Measurements from ENCODE around the gene TTC24.

GRCh38 chr1:156540955-156541354, 38.6 kb upstream of the TTC24 start:
- TF ChIP-seq CREB5 (CRISPR knock-in tag; IDR thresholded peaks at IDR 0.05; ENCODE audit: low read depth), result no peak
- TF ChIP-seq ZC3H10 (CRISPR knock-in tag; IDR thresholded peaks at IDR 0.05), result no peak
- TF ChIP-seq POU6F1 (CRISPR knock-in tag; IDR thresholded peaks at IDR 0.05; ENCODE audit: borderline replicate concordance, low read depth), result no peak
- no peak for TF ChIP-seq ESRRG (CRISPR knock-in tag; IDR thresholded peaks at IDR 0.05)
- TF ChIP-seq ZFP3 (CRISPR knock-in tag; IDR thresholded peaks at IDR 0.05), result no peak
- TF ChIP-seq GLIS3 (CRISPR knock-in tag; IDR thresholded peaks at IDR 0.05), result no peak
- TF ChIP-seq PATZ1 (CRISPR knock-in tag; IDR thresholded peaks at IDR 0.05; ENCODE audit: borderline replicate concordance), result no peak
- TF ChIP-seq ISL1 (CRISPR knock-in tag; IDR thresholded peaks at IDR 0.05), result no peak

All from SK-N-SH treated with all-trans-retinoic acid at 6 μM for 48 hours (cell line).